ENCODE data around the gene CLASP1. TPM values are rescaled to one million over a fixed set of nuclear protein-coding genes. Genes with fewer than 3 reads are reported as not detected.
"Not testable (repeated sequence)": the region's sequence is repeated elsewhere in the genome, so short reads cannot be mapped to it uniquely, and the experiment has no call there.

CLASP1 gene
- total RNA-seq, 1 donor, result 46.0 TPM

- no peak overlapping the region for H3K27ac ChIP-seq (ENCODE audit: low read depth, low read length)
- DNase-seq (ENCODE audit: insufficient read length, low spot score, missing footprints), result no peak
- no peak overlapping the region for H2AFZ ChIP-seq (ENCODE audit: low read length)
- peaks cover 53% of the 10 kb centered on the region for H3K36me3 ChIP-seq (ENCODE audit: insufficient read depth, low read length)
- H3K4me3 ChIP-seq (ENCODE audit: insufficient read depth, low read length), result no peak overlapping the region
- H3K79me2 ChIP-seq (ENCODE audit: insufficient read depth, low read length), result no peaks in the 10 kb centered on the region
- H4K20me1 ChIP-seq (ENCODE audit: insufficient read depth, low read length), result no peaks in the 10 kb centered on the region
- no peaks in the 10 kb centered on the region for H3K27me3 ChIP-seq (ENCODE audit: insufficient read depth, low read length)
- H3K4me2 ChIP-seq (ENCODE audit: insufficient read depth, low read length), result no peak overlapping the region
- peaks cover 4% of the 10 kb centered on the region for H3K4me1 ChIP-seq (ENCODE audit: insufficient read depth, low read length)
- no peaks in the 10 kb centered on the region for H3K9me3 ChIP-seq (ENCODE audit: low read depth, low read length)
- TF ChIP-seq, protein P1, sequence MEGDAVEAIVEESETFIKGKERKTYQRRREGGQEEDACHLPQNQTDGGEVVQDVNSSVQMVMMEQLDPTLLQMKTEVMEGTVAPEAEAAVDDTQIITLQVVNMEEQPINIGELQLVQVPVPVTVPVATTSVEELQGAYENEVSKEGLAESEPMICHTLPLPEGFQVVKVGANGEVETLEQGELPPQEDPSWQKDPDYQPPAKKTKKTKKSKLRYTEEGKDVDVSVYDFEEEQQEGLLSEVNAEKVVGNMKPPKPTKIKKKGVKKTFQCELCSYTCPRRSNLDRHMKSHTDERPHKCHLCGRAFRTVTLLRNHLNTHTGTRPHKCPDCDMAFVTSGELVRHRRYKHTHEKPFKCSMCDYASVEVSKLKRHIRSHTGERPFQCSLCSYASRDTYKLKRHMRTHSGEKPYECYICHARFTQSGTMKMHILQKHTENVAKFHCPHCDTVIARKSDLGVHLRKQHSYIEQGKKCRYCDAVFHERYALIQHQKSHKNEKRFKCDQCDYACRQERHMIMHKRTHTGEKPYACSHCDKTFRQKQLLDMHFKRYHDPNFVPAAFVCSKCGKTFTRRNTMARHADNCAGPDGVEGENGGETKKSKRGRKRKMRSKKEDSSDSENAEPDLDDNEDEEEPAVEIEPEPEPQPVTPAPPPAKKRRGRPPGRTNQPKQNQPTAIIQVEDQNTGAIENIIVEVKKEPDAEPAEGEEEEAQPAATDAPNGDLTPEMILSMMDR (IDR thresholded peaks at IDR 0.05; ENCODE audit: extremely low read depth, low read depth, low read length), result no peak
These were observed 202.5 kb downstream of the CLASP1 start for GRCh38 chr2:121446647-121447241.

GRCh38 chr2:121442889-121443288, 206.4 kb downstream of the CLASP1 start:
- no peak for DNase-seq (ENCODE audit: insufficient read length, low spot score, missing footprints)
- Histone ChIP-seq H3K9me3 (ENCODE audit: low read depth, low read length) (no peaks in the 10 kb centered on the region), H3K4me2 (ENCODE audit: insufficient read depth, low read length) (no peak overlapping the region), H2AFZ (ENCODE audit: low read length) (no peak overlapping the region), H3K27me3 (ENCODE audit: insufficient read depth, low read length) (no peaks in the 10 kb centered on the region), H3K4me1 (ENCODE audit: insufficient read depth, low read length) (peaks cover 4% of the 10 kb centered on the region), H3K27ac (ENCODE audit: low read depth, low read length) (no peak overlapping the region), H4K20me1 (ENCODE audit: insufficient read depth, low read length) (no peaks in the 10 kb centered on the region), H3K4me3 (ENCODE audit: insufficient read depth, low read length) (no peak overlapping the region), H3K79me2 (ENCODE audit: insufficient read depth, low read length) (no peaks in the 10 kb centered on the region), H3K36me3 (ENCODE audit: insufficient read depth, low read length) (peaks cover 37% of the 10 kb centered on the region)
- TF ChIP-seq, protein P1 (IDR thresholded peaks at IDR 0.05; ENCODE audit: extremely low read depth, low read depth, low read length), result no peak

GRCh38 chr2:121438290-121438689, 211.0 kb downstream of the CLASP1 start:
- not testable (repeated sequence) for H3K79me2 ChIP-seq (ENCODE audit: insufficient read depth, low read length); DNase-seq (ENCODE audit: insufficient read length, low spot score, missing footprints); H3K4me2 ChIP-seq (ENCODE audit: insufficient read depth, low read length); H3K9me3 ChIP-seq (ENCODE audit: low read depth, low read length); H3K27me3 ChIP-seq (ENCODE audit: insufficient read depth, low read length); H3K4me3 ChIP-seq (ENCODE audit: insufficient read depth, low read length); H3K4me1 ChIP-seq (ENCODE audit: insufficient read depth, low read length); H3K36me3 ChIP-seq (ENCODE audit: insufficient read depth, low read length); H4K20me1 ChIP-seq (ENCODE audit: insufficient read depth, low read length); H2AFZ ChIP-seq (ENCODE audit: low read length); H3K27ac ChIP-seq (ENCODE audit: low read depth, low read length)

DNA sequence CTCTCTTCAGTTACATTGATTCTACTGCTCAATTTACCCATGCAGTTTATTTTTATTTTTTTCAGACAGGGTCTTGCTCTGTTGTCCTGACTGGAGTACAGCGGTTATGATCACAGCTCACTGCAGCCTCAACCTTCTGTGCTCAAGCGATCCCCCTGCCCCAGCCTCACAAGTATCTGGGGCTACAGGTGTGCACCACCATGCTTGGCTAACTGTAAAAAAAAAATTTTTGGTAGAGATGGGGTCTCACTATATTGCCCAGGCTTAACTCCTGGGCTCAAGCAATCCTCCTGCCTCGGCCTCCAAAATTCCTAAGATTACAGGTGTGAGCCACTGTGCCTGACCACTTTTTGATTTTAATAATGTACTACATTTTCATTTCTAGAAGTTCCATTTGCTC, 212.3 kb downstream of the CLASP1 start:
- no peak overlapping the region for H3K27ac ChIP-seq (ENCODE audit: low read depth, low read length)
- H2AFZ ChIP-seq (ENCODE audit: low read length), result no peak overlapping the region
- no peak for DNase-seq (ENCODE audit: insufficient read length, low spot score, missing footprints)
- no peaks in the 10 kb centered on the region for H3K27me3 ChIP-seq (ENCODE audit: insufficient read depth, low read length)
- no peaks in the 10 kb centered on the region for H3K4me1 ChIP-seq (ENCODE audit: insufficient read depth, low read length)
- no peak overlapping the region for H3K4me2 ChIP-seq (ENCODE audit: insufficient read depth, low read length)
- no peaks in the 10 kb centered on the region for H4K20me1 ChIP-seq (ENCODE audit: insufficient read depth, low read length)
- no peak overlapping the region for H3K4me3 ChIP-seq (ENCODE audit: insufficient read depth, low read length)
- no peaks in the 10 kb centered on the region for H3K79me2 ChIP-seq (ENCODE audit: insufficient read depth, low read length)
- TF ChIP-seq, protein P1 (IDR thresholded peaks at IDR 0.05; ENCODE audit: extremely low read depth, low read depth, low read length), result no peak
- H3K36me3 ChIP-seq (ENCODE audit: insufficient read depth, low read length), result peaks cover 11% of the 10 kb centered on the region
- no peaks in the 10 kb centered on the region for H3K9me3 ChIP-seq (ENCODE audit: low read depth, low read length)

Measured in osteoblast (primary cell).